ENCODE measurements around the gene PCBP3.

PCBP3 gene

GRCh38 chr21:45867671-45868081 lies 224.2 kb downstream of the PCBP3 start:
- Histone ChIP-seq H3K9ac (ENCODE audit: low read length in 2 of 2) (no peak overlapping the region), H3K4me1 (ENCODE audit: control insufficient read depth, insufficient read depth, low read length) (no peaks in the 10 kb centered on the region), H3K9me3 (ENCODE audit: control insufficient read depth in 2 of 2, low read length in 2 of 2) (no peaks in the 10 kb centered on the region), H3K4me3 (ENCODE audit: low read length in 2 of 2) (no peak overlapping the region), H3K27ac (ENCODE audit: low read length) (no peak overlapping the region), H3K27me3 (ENCODE audit: control insufficient read depth in 1 of 2, insufficient read depth in 2 of 2, low read length in 2 of 2) (peaks cover 0 to 4% of the 10 kb centered on the region in 2 donors), H3K36me3 (ENCODE audit: control insufficient read depth in 2 of 2, insufficient read depth in 2 of 2, low read length in 2 of 2) (no peaks in the 10 kb centered on the region)

- Histone ChIP-seq H3K4me3 (ENCODE audit: low read length in 2 of 2) (no peak overlapping the region), H3K9ac (ENCODE audit: low read length in 2 of 2) (no peak overlapping the region), H3K27me3 (ENCODE audit: control insufficient read depth in 1 of 2, insufficient read depth in 2 of 2, low read length in 2 of 2) (peaks cover 0 to 4% of the 10 kb centered on the region in 2 donors), H3K27ac (ENCODE audit: low read length) (no peak overlapping the region), H3K36me3 (ENCODE audit: control insufficient read depth in 2 of 2, insufficient read depth in 2 of 2, low read length in 2 of 2) (no peaks in the 10 kb centered on the region), H3K4me1 (ENCODE audit: control insufficient read depth, insufficient read depth, low read length) (no peaks in the 10 kb centered on the region), H3K9me3 (ENCODE audit: control insufficient read depth in 2 of 2, low read length in 2 of 2) (no peaks in the 10 kb centered on the region)
These were observed 224.6 kb downstream of the PCBP3 start for GRCh38 chr21:45868086-45868485.

GRCh38 chr21:45868488-45868887 lies 225.0 kb downstream of the PCBP3 start:
- Histone ChIP-seq H3K9ac (ENCODE audit: low read length in 2 of 2) (no peak overlapping the region), H3K36me3 (ENCODE audit: control insufficient read depth in 2 of 2, insufficient read depth in 2 of 2, low read length in 2 of 2) (no peaks in the 10 kb centered on the region), H3K4me1 (ENCODE audit: control insufficient read depth, insufficient read depth, low read length) (no peaks in the 10 kb centered on the region), H3K27me3 (ENCODE audit: control insufficient read depth in 1 of 2, insufficient read depth in 2 of 2, low read length in 2 of 2) (peaks cover 0 to 4% of the 10 kb centered on the region in 2 donors), H3K9me3 (ENCODE audit: control insufficient read depth in 2 of 2, low read length in 2 of 2) (no peaks in the 10 kb centered on the region), H3K4me3 (ENCODE audit: low read length in 2 of 2) (no peak overlapping the region), H3K27ac (ENCODE audit: low read length) (no peak overlapping the region)

DNA sequence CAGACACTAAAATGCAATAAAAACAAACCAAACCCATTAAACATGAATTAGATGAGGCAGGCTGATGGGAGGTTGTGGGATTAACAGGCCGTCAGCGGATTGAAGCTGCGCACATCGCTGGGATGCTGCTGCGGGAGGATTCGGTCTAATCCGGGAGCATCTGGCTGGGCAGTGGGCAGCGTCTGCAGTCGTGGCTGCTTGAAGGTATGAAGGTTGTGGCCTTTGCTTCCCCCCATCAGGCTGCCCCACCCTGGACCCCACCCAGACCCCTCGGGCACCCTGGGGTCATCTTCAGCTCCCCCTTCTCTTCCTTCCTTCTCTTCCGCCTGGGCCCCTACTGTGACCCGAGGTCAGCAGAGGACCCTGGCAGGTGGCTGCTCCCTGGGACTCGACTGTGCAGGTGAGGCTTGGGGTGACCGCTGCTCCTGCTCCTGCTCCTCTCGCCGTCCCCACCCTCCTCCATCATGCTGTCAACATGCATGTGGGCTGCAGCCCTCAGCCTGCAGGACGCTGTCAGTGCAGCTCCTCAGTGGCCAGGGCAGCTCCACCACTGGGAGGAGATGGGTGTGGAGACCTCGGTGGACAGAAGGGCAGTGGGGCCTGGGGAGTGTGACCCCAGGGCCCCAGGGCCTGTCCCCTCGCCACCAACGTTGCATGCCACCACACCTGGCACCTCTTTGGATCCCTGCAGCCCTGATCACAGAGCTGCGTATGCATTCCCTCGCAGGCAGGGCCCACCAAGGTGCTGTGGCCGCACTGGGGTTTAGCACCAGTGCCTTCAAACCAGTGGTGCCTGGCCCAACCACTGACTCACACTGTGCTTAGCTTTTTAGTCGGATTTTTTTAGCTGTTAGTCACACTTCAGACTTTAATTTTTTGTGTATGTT lies 225.8 kb downstream of the PCBP3 start:
- no peak overlapping the region for H3K4me3 ChIP-seq (ENCODE audit: low read length in 2 of 2)
- H3K36me3 ChIP-seq (ENCODE audit: control insufficient read depth in 2 of 2, insufficient read depth in 2 of 2, low read length in 2 of 2), result no peaks in the 10 kb centered on the region
- no peak overlapping the region for H3K9ac ChIP-seq (ENCODE audit: low read length in 2 of 2)
- no peak overlapping the region for H3K27ac ChIP-seq (ENCODE audit: low read length)
- H3K27me3 ChIP-seq (ENCODE audit: control insufficient read depth in 1 of 2, insufficient read depth in 2 of 2, low read length in 2 of 2), result peaks cover 0 to 4% of the 10 kb centered on the region in 2 donors
- H3K9me3 ChIP-seq (ENCODE audit: control insufficient read depth in 2 of 2, low read length in 2 of 2), result no peaks in the 10 kb centered on the region
- no peaks in the 10 kb centered on the region for H3K4me1 ChIP-seq (ENCODE audit: control insufficient read depth, insufficient read depth, low read length)

GRCh38 chr21:45870421-45870820 lies 226.9 kb downstream of the PCBP3 start:
- peaks cover 2% of the 10 kb centered on the region for H3K4me1 ChIP-seq (ENCODE audit: control insufficient read depth, insufficient read depth, low read length)
- no peak overlapping the region for H3K4me3 ChIP-seq (ENCODE audit: low read length in 2 of 2)
- no peaks in the 10 kb centered on the region for H3K9me3 ChIP-seq (ENCODE audit: control insufficient read depth in 2 of 2, low read length in 2 of 2)
- H3K36me3 ChIP-seq (ENCODE audit: control insufficient read depth in 2 of 2, insufficient read depth in 2 of 2, low read length in 2 of 2), result no peaks in the 10 kb centered on the region
- no peak overlapping the region for H3K9ac ChIP-seq (ENCODE audit: low read length in 2 of 2)
- peaks cover 0 to 9% of the 10 kb centered on the region in 2 donors for H3K27me3 ChIP-seq (ENCODE audit: control insufficient read depth in 1 of 2, insufficient read depth in 2 of 2, low read length in 2 of 2)
- no peak overlapping the region for H3K27ac ChIP-seq (ENCODE audit: low read length)

GRCh38 chr21:45870851-45871615 lies 227.5 kb downstream of the PCBP3 start:
- Histone ChIP-seq H3K27ac (ENCODE audit: low read length) (no peak overlapping the region), H3K4me1 (ENCODE audit: control insufficient read depth, insufficient read depth, low read length) (peaks cover 2% of the 10 kb centered on the region), H3K9ac (ENCODE audit: low read length in 2 of 2) (no peak overlapping the region), H3K4me3 (ENCODE audit: low read length in 2 of 2) (no peak overlapping the region), H3K9me3 (ENCODE audit: control insufficient read depth in 2 of 2, low read length in 2 of 2) (no peaks in the 10 kb centered on the region), H3K36me3 (ENCODE audit: control insufficient read depth in 2 of 2, insufficient read depth in 2 of 2, low read length in 2 of 2) (no peaks in the 10 kb centered on the region), H3K27me3 (ENCODE audit: control insufficient read depth in 1 of 2, insufficient read depth in 2 of 2, low read length in 2 of 2) (peaks cover 2 to 9% of the 10 kb centered on the region in 2 donors)

DNA sequence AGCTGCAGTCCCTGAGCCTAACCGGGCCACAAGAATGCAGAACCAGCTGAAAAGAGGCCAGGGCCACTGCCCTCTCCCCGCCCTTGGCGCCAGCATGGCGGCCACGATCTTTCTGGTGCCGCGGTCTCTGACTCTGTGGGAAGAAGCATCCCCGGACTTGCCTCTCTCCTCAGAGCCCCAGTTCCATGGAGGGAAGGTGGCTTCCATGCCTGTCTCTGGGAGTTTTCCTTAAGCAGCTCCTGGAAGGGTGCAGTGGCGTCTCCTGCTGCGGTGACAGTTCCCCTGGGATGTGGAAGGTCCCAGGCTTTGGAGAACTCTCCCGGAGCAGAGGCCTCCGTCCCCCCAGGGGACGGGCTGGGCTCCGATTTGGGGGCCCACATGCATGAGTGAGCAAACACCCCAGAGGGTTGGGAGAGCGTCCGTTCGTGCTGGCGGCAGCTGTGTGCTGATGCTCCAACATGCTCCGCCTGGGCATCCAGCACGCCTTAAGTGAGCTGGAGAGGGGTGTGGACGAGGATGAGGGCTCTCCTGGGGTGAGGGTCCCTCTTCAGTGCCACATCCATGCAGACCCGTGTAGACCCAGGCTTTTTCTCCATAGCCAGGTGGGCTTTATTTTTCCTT lies 228.2 kb downstream of the PCBP3 start:
- Histone ChIP-seq H3K27me3 (ENCODE audit: control insufficient read depth in 1 of 2, insufficient read depth in 2 of 2, low read length in 2 of 2) (peaks cover 6 to 9% of the 10 kb centered on the region in 2 donors), H3K4me1 (ENCODE audit: control insufficient read depth, insufficient read depth, low read length) (peaks cover 2% of the 10 kb centered on the region), H3K27ac (ENCODE audit: low read length) (no peak overlapping the region), H3K36me3 (ENCODE audit: control insufficient read depth in 2 of 2, insufficient read depth in 2 of 2, low read length in 2 of 2) (no peaks in the 10 kb centered on the region), H3K9ac (ENCODE audit: low read length in 2 of 2) (no peak overlapping the region), H3K4me3 (ENCODE audit: low read length in 2 of 2) (no peak overlapping the region), H3K9me3 (ENCODE audit: control insufficient read depth in 2 of 2, low read length in 2 of 2) (no peaks in the 10 kb centered on the region)

GRCh38 chr21:45872471-45872870 lies 228.9 kb downstream of the PCBP3 start:
- Histone ChIP-seq H3K9me3 (ENCODE audit: control insufficient read depth in 2 of 2, low read length in 2 of 2) (no peaks in the 10 kb centered on the region), H3K4me3 (ENCODE audit: low read length in 2 of 2) (no peak overlapping the region), H3K9ac (ENCODE audit: low read length in 2 of 2) (no peak overlapping the region), H3K27ac (ENCODE audit: low read length) (no peak overlapping the region), H3K27me3 (ENCODE audit: control insufficient read depth in 1 of 2, insufficient read depth in 2 of 2, low read length in 2 of 2) (peaks cover 6 to 9% of the 10 kb centered on the region in 2 donors), H3K36me3 (ENCODE audit: control insufficient read depth in 2 of 2, insufficient read depth in 2 of 2, low read length in 2 of 2) (no peaks in the 10 kb centered on the region), H3K4me1 (ENCODE audit: control insufficient read depth, insufficient read depth, low read length) (peaks cover 2% of the 10 kb centered on the region)

DNA sequence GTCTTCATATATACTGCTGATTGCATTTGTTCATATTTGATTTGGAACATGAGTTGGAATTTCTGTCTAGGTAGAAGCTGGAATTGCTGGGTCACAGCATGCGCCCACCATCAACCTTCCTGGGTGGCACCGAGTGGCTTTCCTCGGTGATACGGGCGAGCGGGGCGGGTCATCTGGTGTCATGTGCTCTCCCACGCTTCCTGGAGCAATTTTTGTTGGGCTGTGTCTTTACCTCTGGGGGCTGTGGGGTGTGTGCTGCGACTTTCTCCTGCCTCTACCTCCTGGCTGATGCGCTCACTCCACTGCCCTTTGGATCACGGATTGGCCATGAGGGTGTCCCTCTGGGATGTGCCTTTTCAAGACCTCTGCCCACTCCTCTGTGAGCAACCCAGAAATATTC lies 229.4 kb downstream of the PCBP3 start:
- H3K27me3 ChIP-seq (ENCODE audit: control insufficient read depth in 1 of 2, insufficient read depth in 2 of 2, low read length in 2 of 2), result peaks cover 6 to 9% of the 10 kb centered on the region in 2 donors
- no peaks in the 10 kb centered on the region for H3K36me3 ChIP-seq (ENCODE audit: control insufficient read depth in 2 of 2, insufficient read depth in 2 of 2, low read length in 2 of 2)

DNA sequence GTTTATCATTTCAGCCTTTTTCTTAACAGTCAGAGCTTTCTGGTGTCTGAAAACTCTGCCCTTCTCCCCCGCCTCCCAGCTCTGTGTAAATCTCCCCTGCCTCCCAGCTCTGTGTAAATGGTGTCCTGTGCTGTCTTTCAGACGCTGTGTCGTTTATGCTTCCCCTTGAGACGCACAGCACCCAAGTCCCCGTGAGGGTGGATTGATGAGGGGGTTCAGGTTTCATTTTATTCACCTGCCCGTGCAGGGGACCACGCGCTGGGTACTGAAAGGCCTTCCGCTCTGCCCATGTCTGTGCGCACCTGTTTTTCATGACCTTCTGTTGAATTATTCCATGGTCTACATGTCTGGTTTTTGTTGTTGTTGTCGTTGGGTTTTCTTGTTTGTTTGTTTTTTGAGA lies 229.9 kb downstream of the PCBP3 start:
- Histone ChIP-seq H3K4me1 (ENCODE audit: control insufficient read depth, insufficient read depth, low read length) (peaks cover 2% of the 10 kb centered on the region), H3K9me3 (ENCODE audit: control insufficient read depth in 2 of 2, low read length in 2 of 2) (no peaks in the 10 kb centered on the region), H3K27ac (ENCODE audit: low read length) (no peak overlapping the region), H3K9ac (ENCODE audit: low read length in 2 of 2) (no peak overlapping the region), H3K4me3 (ENCODE audit: low read length in 2 of 2) (no peak overlapping the region), H3K27me3 (ENCODE audit: control insufficient read depth in 1 of 2, insufficient read depth in 2 of 2, low read length in 2 of 2) (peaks cover 6 to 9% of the 10 kb centered on the region in 2 donors), H3K36me3 (ENCODE audit: control insufficient read depth in 2 of 2, insufficient read depth in 2 of 2, low read length in 2 of 2) (no peaks in the 10 kb centered on the region)

More for the DNA sequence above, 229.4 kb downstream of the PCBP3 start:
- Histone ChIP-seq H3K4me3 (ENCODE audit: low read length in 2 of 2) (no peak overlapping the region), H3K9ac (ENCODE audit: low read length in 2 of 2) (no peak overlapping the region), H3K4me1 (ENCODE audit: control insufficient read depth, insufficient read depth, low read length) (peaks cover 2% of the 10 kb centered on the region), H3K9me3 (ENCODE audit: control insufficient read depth in 2 of 2, low read length in 2 of 2) (no peaks in the 10 kb centered on the region), H3K27ac (ENCODE audit: low read length) (no peak overlapping the region)
